HepG2 (cell line): ENCODE measurements around the gene CSTF1.

Experiments used
- CTCF ChIP-seq: sonication (generic); formaldehyde crosslinking; IDR thresholded peaks from 2 replicates; pipeline ENCODE4 v1.5.0; 2020; ENCODE audit warnings: mild to moderate bottlenecking, missing genetic modification reagents, moderate library complexity
- MXD3 ChIP-seq: IDR thresholded peaks from 2 replicates; pipeline ENCODE4 v1.6.1; 2016; ENCODE audit warnings: mild to moderate bottlenecking, missing biosample characterization, missing genetic modification reagents

GRCh38 chr20:56391596-56392131 is 781 bp upstream of the CSTF1 start:
- TF ChIP-seq MXD3 (no peak; the same call in 1 of the 2 replicates), CTCF (CRISPR knock-in tag) (no peak)
